ENCODE measurements around the gene CYP17A1. TPM values are rescaled to one million over a fixed set of nuclear protein-coding genes. Genes with fewer than 3 reads are reported as not detected.

The CYP17A1 gene
- total RNA-seq, 1 donor from 2014 or later = not detected

GRCh38 chr10:102781921-102782557 lies 55.2 kb downstream of the CYP17A1 start:
- H3K9me3 ChIP-seq (ENCODE audit: insufficient read depth, low read depth, low read length) = no peaks in the 10 kb centered on the region
- H3K4me1 ChIP-seq (ENCODE audit: insufficient read depth, low read length) = peaks cover 56% of the 10 kb centered on the region
- H2AFZ ChIP-seq (ENCODE audit: low read depth, low read length) = no peak overlapping the region
- DNase-seq (ENCODE audit: low read depth) (peak; percentile 72), FAIRE-seq (no peak)
- Mint-ChIP-seq H3K4me1 (ENCODE audit: low read depth, unreplicated experiment) (peaks cover 60% of the 10 kb centered on the region), H3K27ac (ENCODE audit: unreplicated experiment) (peak overlapping the region; percentile 92), H3K4me3 (ENCODE audit: unreplicated experiment) (no peak overlapping the region), H3K36me3 (ENCODE audit: low read depth, unreplicated experiment) (peaks cover 5% of the 10 kb centered on the region), H3K9me3 (ENCODE audit: unreplicated experiment) (no peaks in the 10 kb centered on the region), H3K27me3 (ENCODE audit: low read depth, unreplicated experiment) (no peaks in the 10 kb centered on the region)
- no peaks in the 10 kb centered on the region for H3K27me3 ChIP-seq (ENCODE audit: insufficient read depth, low read length)
- peaks cover 68% of the 10 kb centered on the region for H3K79me2 ChIP-seq (ENCODE audit: insufficient read depth, low read length)
- TF ChIP-seq CTCF (IDR thresholded peaks at IDR 0.05; ENCODE audit: insufficient read depth, low read depth, low read length) = no peak
- no peak for TF ChIP-seq EZH2 (IDR thresholded peaks at IDR 0.05; ENCODE audit: insufficient read depth, low read length)
- H3K27ac ChIP-seq (ENCODE audit: low read depth, low read length) = peak overlapping the region; percentile 74
- H4K20me1 ChIP-seq (ENCODE audit: insufficient read depth, low read length) = peaks cover 69% of the 10 kb centered on the region
- H3K4me3 ChIP-seq (ENCODE audit: insufficient read depth, low read depth, low read length) = no peak overlapping the region
- no peaks in the 10 kb centered on the region for H3K36me3 ChIP-seq (ENCODE audit: insufficient read depth, low read length)
- H3K4me2 ChIP-seq (ENCODE audit: low read length) = peak overlapping the region; percentile 71
- peak overlapping the region; percentile 60 for H3K9ac ChIP-seq (ENCODE audit: low read length)

GRCh38 chr10:102781090-102781920 lies 55.9 kb downstream of the CYP17A1 start:
- FAIRE-seq (no peak), DNase-seq (ENCODE audit: low read depth) (no peak)
- Histone ChIP-seq H3K4me1 (ENCODE audit: insufficient read depth, low read length) (peaks cover 63% of the 10 kb centered on the region), H3K9me3 (ENCODE audit: insufficient read depth, low read depth, low read length) (no peaks in the 10 kb centered on the region), H3K27me3 (ENCODE audit: insufficient read depth, low read length) (no peaks in the 10 kb centered on the region), H3K79me2 (ENCODE audit: insufficient read depth, low read length) (peaks cover 64% of the 10 kb centered on the region), H3K4me2 (ENCODE audit: low read length) (peak overlapping the region; percentile 71), H4K20me1 (ENCODE audit: insufficient read depth, low read length) (peaks cover 61% of the 10 kb centered on the region), H3K4me3 (ENCODE audit: insufficient read depth, low read depth, low read length) (no peak overlapping the region), H3K9ac (ENCODE audit: low read length) (no peak overlapping the region), H3K27ac (ENCODE audit: low read depth, low read length) (no peak overlapping the region), H3K36me3 (ENCODE audit: insufficient read depth, low read length) (no peaks in the 10 kb centered on the region), H2AFZ (ENCODE audit: low read depth, low read length) (no peak overlapping the region)
- Mint-ChIP-seq H3K4me1 (ENCODE audit: low read depth, unreplicated experiment) (peaks cover 60% of the 10 kb centered on the region), H3K27ac (ENCODE audit: unreplicated experiment) (peak overlapping the region; percentile 34), H3K27me3 (ENCODE audit: low read depth, unreplicated experiment) (no peaks in the 10 kb centered on the region), H3K9me3 (ENCODE audit: unreplicated experiment) (no peaks in the 10 kb centered on the region), H3K36me3 (ENCODE audit: low read depth, unreplicated experiment) (peaks cover 4% of the 10 kb centered on the region), H3K4me3 (ENCODE audit: unreplicated experiment) (peak overlapping the region; percentile 63)
- no peak for TF ChIP-seq CTCF (IDR thresholded peaks at IDR 0.05; ENCODE audit: insufficient read depth, low read depth, low read length)

Other genes with a start within 250 kb of the CYP17A1 start
- gene TRIM8, start 192.9 kb downstream of the CYP17A1 start, total RNA-seq = 103 and 117 TPM in 2 replicates
- 16.6 and 18.2 TPM in 2 replicates for gene ARL3, start 123.0 kb downstream of the CYP17A1 start, total RNA-seq
- gene SFXN2, start 122.8 kb downstream of the CYP17A1 start, total RNA-seq = 8.4 and 9.1 TPM in 2 replicates
- 73.6 and 75.7 TPM in 2 replicates for gene WBP1L, start 93.5 kb downstream of the CYP17A1 start, total RNA-seq
- 10.9 and 11.3 TPM in 2 replicates for gene BORCS7, start 16.8 kb upstream of the CYP17A1 start, total RNA-seq
- gene AS3MT, start 32.1 kb upstream of the CYP17A1 start, total RNA-seq = 0.34 and 0.64 TPM in 2 replicates
- gene CNNM2, start 80.9 kb upstream of the CYP17A1 start, total RNA-seq = 9.9 and 10.6 TPM in 2 replicates